Epithelial cell of esophagus (primary cell): Measurements from ENCODE around the gene RND2.

Source experiments
- DNase-seq: peaks from one replicate; pipeline ENCODE4 v3.0.0; 2010; ENCODE audit warnings: low read depth
- H3K4me3 ChIP-seq: 2 replicates; pipeline ENCODE4 v1.5.1; 2011; ENCODE audit warnings: mild to moderate bottlenecking, low read length, control low read depth
- TF ChIP-seq, protein P1 (sequence below): IDR thresholded peaks from 2 replicates; pipeline ENCODE4 v1.5.1; 2011; ENCODE audit warnings: low read depth, mild to moderate bottlenecking, low read length, control low read depth, inconsistent platforms; ENCODE audit not compliant: insufficient read depth; ENCODE audit errors: missing control alignments

Gene RND2

DNA sequence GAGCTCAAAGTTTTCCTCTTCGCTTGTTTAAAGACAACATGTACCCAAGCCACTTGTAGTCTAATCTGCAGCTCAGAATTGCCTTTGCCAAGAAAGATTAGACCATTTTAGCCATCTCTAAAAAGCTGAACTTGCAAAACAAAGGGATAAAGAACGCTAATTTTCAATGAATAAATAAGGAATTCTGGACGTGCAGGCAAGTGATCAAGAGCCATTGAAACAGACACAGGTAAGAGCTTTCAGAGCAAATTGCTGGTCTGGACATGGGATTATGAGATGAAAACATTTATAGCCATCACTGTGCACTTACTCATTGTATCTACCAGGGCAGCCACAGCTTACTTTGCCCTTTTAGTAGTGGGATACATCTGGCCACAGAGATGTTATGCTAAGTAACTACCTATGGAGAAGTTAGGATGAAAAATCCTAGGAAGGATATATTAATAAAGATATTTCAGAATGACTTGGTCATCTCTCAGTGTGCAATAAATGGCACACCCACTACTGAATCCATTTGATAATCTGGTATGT, 44.4 kb downstream of the RND2 start:
- H3K4me3 ChIP-seq, result no peak overlapping the region
- TF ChIP-seq, protein P1, sequence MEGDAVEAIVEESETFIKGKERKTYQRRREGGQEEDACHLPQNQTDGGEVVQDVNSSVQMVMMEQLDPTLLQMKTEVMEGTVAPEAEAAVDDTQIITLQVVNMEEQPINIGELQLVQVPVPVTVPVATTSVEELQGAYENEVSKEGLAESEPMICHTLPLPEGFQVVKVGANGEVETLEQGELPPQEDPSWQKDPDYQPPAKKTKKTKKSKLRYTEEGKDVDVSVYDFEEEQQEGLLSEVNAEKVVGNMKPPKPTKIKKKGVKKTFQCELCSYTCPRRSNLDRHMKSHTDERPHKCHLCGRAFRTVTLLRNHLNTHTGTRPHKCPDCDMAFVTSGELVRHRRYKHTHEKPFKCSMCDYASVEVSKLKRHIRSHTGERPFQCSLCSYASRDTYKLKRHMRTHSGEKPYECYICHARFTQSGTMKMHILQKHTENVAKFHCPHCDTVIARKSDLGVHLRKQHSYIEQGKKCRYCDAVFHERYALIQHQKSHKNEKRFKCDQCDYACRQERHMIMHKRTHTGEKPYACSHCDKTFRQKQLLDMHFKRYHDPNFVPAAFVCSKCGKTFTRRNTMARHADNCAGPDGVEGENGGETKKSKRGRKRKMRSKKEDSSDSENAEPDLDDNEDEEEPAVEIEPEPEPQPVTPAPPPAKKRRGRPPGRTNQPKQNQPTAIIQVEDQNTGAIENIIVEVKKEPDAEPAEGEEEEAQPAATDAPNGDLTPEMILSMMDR, result no peak
- no peak for DNase-seq

DNA sequence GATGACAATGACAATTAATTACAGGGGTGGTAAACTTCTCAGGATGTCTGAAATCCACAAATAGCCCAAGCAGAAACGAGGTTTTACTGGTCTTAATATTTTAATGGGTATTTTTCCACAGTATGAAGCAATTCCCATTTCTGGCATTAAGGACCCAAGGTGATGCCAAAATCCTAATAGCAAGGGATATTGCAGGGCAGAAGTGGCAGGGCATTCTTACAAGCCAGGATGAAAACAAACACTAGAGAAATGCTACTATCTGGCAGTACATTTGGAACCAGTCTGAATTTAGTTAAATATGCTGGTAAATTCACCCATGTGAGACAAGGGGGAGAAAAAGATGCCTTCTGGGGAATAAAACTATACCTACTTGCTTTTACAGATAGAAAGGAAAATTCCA, 45.2 kb downstream of the RND2 start:
- no peak overlapping the region for H3K4me3 ChIP-seq
- DNase-seq, result no peak
- TF ChIP-seq, protein P1, result no peak

DNA sequence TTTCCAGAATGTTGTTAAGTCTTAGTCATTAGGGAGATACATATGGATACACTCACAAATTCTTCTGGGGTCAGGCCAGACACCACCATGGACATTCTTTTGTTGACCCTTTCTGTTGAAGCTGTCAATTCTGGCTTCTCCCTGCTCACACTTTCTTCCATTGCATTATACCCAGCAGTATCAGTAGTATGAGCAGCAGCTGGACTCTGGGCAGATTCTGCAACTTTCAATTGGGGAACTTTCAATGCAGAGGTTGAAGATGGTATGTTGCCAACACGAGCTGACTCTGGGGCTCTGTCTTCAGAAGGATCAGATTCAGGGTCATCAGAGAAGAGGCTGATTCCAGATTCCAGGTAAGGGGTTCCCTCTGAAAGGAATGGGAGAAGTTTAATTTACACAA, 45.8 kb downstream of the RND2 start:
- no peak for DNase-seq
- TF ChIP-seq, protein P1, result no peak
- H3K4me3 ChIP-seq, result no peak overlapping the region

DNA sequence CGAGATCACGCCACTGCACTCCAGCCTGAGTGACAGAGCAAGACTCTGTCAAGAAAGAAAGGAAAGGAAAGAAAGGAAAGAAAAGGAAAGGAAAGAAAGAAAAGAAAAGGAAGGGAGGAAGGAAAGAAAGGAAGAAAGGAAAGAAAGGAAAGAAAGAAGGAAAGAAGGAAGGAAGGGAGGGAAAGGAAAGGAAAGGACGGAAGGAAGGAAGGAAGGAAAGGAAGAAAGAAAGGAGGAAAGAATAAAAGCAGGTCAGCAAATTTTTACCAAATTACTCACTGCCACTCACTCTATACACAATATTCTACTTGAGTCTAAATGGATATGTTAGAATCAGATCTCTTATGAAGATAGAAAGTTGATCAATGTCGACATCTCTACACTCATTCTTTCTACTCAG, 49.8 kb downstream of the RND2 start:
- TF ChIP-seq, protein P1, result no peak
- H3K4me3 ChIP-seq, result no peak overlapping the region
- DNase-seq, result no peak

DNA sequence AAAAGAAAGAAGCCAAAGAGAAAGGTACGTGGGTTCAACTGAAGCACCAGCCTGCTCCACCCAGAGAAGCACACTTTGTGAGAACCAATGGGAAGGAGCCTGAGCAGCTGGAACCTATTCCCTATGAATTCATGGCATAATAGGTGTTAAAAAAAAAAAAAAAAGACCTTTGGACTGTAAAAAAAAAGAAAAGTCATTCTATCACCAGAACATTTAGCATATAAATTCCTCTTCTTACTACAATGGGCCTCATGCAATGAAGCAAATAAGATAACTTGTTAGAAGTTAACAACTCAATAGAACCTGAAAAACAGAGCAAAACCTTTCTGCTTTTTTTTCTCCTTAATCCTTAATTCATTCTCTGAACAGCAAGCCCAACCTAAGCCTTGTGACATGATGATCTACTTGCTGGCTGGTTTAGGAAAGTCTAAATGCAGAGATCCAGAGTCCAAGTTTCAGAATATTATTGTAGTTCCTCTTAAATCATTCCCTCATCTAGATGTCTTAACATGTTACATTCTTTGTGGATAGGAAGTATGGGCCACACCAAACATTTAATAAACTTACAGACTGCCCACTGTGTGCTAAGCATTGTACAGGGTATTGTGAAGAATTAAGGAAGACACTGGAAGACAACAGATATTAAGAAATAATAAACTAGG, 54.7 kb downstream of the RND2 start:
- no peak overlapping the region for H3K4me3 ChIP-seq
- DNase-seq, result no peak
- TF ChIP-seq, protein P1, result no peak
